Gastroesophageal sphincter (tissue), 4 donors: ENCODE results near the gene SLC46A1. TPM values are rescaled to one million over a fixed set of nuclear protein-coding genes. Genes with fewer than 3 reads are reported as not detected.

Experiments used
- ATAC-seq: fragments of 150-250 bp; one replicate; pipeline ENCODE4 v1.9.1; 2016; ENCODE audit warnings: mild to moderate bottlenecking, moderate library complexity
- H3K27ac ChIP-seq, 4 donors: fragments of 200-600 bp; sonication (generic) in 3 of 4; 1 replicate in 3 of 4; 2 replicates in 1 of 4; pipeline ENCODE4 v1.5.1; 2016 to 2019
- H3K27me3 ChIP-seq: fragments of 200-600 bp; sonication (generic); one replicate; pipeline ENCODE4 v1.5.1; 2019
- H3K36me3 ChIP-seq, 2 donors: fragments of 200-600 bp; sonication (generic); one replicate each; pipeline ENCODE4 v1.5.1; 2019; ENCODE audit warnings: control low read depth in 1 of 2
- H3K4me1 ChIP-seq, 3 donors: fragments of 200-600 bp; sonication (generic); 1 replicate in 2 of 3; 2 replicates in 1 of 3; pipeline ENCODE4 v1.5.1; 2016 to 2019; ENCODE audit warnings: control low read depth in 2 of 3
- H3K4me3 ChIP-seq, 2 donors: fragments of 200-600 bp; sonication (generic); one replicate each; pipeline ENCODE4 v1.5.1; 2019; ENCODE audit warnings: mild to moderate bottlenecking in 1 of 2, moderate library complexity in 1 of 2
- H3K9me3 ChIP-seq, 3 donors: fragments of 200-600 bp; sonication (generic); one replicate each; pipeline ENCODE4 v1.5.1; 2017 to 2019; ENCODE audit warnings: control low read depth in 2 of 3
- EP300 ChIP-seq: sonication (generic); formaldehyde crosslinking; IDR thresholded peaks from one replicate; pipeline ENCODE4 v1.6.1; 2017; ENCODE audit warnings: antibody characterized with exemption, mild to moderate bottlenecking
- POLR2A ChIP-seq, 2 donors: fragments of 450-650 bp; IDR thresholded peaks; one replicate each; pipeline ENCODE4 v1.6.1; 2017; ENCODE audit warnings: antibody characterized with exemption in 2 of 2, mild to moderate bottlenecking in 2 of 2, moderate library complexity in 1 of 2
- POLR2AphosphoS5 ChIP-seq: sonication (generic); formaldehyde crosslinking; IDR thresholded peaks from one replicate; pipeline ENCODE4 v1.6.1; 2017; ENCODE audit warnings: antibody characterized with exemption
- WGBS, 2 donors: methylation state at CpG; one replicate each; pipeline ENCODE4 v1.1.5; 2018; ENCODE audit warnings: low coverage in 1 of 2; 5-methylcytosine and 5-hydroxymethylcytosine counted together
- total RNA-seq, 4 donors: library from RNA; depleted of rRNA; stranded (reverse); fragments of >200 nt; gene quantifications; one replicate each; pipeline ENCODE4 v1.1.0, GENCODE V29; 2016
- TF ChIP-seq, protein P1 (sequence below), 4 experiments: fragments of 200-600 bp in 2 of 4; fragments of 450-650 bp in 2 of 4; sonication (generic) in 1 of 4; IDR thresholded peaks; one replicate each; pipeline ENCODE4 v1.5.1; 2017 to 2019; ENCODE audit warnings: antibody characterized with exemption in 4 of 4, mild to moderate bottlenecking in 2 of 4, moderate library complexity in 2 of 4

SLC46A1 gene
- total RNA-seq, 4 donors from 2014 or later: 7.9 to 9.7 (median 8.4) TPM

DNA sequence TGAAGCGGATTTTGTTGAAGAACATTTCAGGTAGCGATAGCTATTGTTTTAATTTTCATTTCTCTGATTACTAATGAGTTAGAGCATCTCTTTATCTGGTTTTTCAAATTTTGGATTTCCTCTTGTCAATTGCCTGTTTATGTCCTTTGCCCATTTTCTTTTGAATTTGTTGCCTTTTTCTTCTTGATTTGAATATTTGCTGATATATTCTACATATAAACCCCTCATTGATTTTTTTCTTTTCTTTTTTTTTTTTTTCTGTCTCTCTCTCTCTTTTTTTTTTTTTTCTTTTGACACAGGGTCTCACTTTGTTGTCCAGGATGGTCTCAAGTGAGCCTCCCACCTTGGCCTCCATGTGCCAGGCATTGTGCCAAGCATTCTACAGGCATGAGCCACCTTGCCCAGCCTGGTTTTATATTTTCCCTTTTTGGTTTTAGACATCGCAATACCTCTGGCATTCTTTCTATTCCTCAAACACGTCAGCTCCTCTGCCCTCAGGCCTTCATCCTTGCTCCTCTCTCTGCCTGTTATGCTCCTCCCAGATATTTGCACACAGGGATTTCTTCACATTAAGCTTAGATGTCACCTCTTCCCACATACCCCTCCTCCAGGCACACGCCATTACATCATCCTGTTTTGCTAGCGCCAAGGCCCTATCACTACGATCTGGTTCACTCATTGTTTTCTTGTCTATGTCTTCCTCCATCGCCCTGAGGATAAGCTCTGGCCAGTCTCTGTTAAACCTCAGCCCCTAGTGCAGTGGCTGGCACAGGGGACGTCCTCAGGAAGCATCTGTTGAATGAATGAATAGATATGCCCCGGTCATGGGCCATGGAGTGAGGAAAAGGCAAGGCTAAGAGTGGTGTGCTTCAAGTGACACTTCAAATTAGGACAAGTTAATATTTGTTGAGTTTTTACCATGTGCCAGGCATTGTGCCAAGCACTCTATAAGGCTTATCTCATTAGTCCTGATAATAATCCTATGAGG, 25.9 kb downstream of the SLC46A1 start:
- H3K4me3 ChIP-seq: no peak overlapping the region
- H3K27me3 ChIP-seq: no peaks in the 10 kb centered on the region
- H3K36me3 ChIP-seq: peaks cover 0 to 53% of the 10 kb centered on the region in 2 donors
- no peak for TF ChIP-seq POLR2AphosphoS5
- TF ChIP-seq EP300: no peak
- TF ChIP-seq, protein P1, sequence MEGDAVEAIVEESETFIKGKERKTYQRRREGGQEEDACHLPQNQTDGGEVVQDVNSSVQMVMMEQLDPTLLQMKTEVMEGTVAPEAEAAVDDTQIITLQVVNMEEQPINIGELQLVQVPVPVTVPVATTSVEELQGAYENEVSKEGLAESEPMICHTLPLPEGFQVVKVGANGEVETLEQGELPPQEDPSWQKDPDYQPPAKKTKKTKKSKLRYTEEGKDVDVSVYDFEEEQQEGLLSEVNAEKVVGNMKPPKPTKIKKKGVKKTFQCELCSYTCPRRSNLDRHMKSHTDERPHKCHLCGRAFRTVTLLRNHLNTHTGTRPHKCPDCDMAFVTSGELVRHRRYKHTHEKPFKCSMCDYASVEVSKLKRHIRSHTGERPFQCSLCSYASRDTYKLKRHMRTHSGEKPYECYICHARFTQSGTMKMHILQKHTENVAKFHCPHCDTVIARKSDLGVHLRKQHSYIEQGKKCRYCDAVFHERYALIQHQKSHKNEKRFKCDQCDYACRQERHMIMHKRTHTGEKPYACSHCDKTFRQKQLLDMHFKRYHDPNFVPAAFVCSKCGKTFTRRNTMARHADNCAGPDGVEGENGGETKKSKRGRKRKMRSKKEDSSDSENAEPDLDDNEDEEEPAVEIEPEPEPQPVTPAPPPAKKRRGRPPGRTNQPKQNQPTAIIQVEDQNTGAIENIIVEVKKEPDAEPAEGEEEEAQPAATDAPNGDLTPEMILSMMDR (IDR thresholded peaks at IDR 0.05): no peak
- no peak for TF ChIP-seq POLR2A (IDR thresholded peaks at IDR 0.05)
- no peaks in the 10 kb centered on the region for H3K9me3 ChIP-seq
- ATAC-seq: no peak
- no peak overlapping the region for H3K27ac ChIP-seq
- no peaks in the 10 kb centered on the region for H3K4me1 ChIP-seq
- 80 to 82% methylated on average over 9 to 10 of the region's 10 CpGs for WGBS, 2 donors

DNA sequence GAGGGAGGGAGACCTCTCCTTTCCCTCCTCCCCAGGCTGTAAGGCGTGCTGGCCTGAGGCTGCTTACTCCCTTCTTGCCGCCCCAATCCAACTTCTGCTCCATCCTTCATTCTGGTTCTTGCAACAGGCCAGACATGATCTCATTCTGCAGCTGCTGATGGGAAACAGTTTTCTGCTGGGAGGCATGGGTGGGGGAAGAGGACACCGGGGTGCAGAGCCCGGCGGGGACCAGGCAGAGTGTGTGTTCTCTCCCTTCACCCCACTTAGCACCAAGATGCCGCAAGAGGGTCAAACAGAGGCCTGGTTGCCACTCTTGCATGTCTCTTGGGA, 33.1 kb downstream of the SLC46A1 start:
- peak overlapping the region in 1 of 2 donors; percentile 72 for H3K4me3 ChIP-seq
- H3K4me1 ChIP-seq: peaks cover 0 to 36% (median 13%) of the 10 kb centered on the region in 3 donors
- TF ChIP-seq EP300: no peak
- TF ChIP-seq POLR2AphosphoS5: no peak
- TF ChIP-seq, protein P1 (IDR thresholded peaks at IDR 0.05): no peak
- TF ChIP-seq POLR2A (IDR thresholded peaks at IDR 0.05): no peak
- peaks cover 0 to 9% of the 10 kb centered on the region in 2 donors for H3K36me3 ChIP-seq
- peak overlapping the region in 2 of 4 donors; percentile 83 to 84 for H3K27ac ChIP-seq
- no peak for ATAC-seq
- no peaks in the 10 kb centered on the region for H3K9me3 ChIP-seq
- no peaks in the 10 kb centered on the region for H3K27me3 ChIP-seq
- 56 to 67% methylated on average over 1 to 3 of the region's 6 CpGs for whole genome bisulfite sequencing, 2 donors

DNA sequence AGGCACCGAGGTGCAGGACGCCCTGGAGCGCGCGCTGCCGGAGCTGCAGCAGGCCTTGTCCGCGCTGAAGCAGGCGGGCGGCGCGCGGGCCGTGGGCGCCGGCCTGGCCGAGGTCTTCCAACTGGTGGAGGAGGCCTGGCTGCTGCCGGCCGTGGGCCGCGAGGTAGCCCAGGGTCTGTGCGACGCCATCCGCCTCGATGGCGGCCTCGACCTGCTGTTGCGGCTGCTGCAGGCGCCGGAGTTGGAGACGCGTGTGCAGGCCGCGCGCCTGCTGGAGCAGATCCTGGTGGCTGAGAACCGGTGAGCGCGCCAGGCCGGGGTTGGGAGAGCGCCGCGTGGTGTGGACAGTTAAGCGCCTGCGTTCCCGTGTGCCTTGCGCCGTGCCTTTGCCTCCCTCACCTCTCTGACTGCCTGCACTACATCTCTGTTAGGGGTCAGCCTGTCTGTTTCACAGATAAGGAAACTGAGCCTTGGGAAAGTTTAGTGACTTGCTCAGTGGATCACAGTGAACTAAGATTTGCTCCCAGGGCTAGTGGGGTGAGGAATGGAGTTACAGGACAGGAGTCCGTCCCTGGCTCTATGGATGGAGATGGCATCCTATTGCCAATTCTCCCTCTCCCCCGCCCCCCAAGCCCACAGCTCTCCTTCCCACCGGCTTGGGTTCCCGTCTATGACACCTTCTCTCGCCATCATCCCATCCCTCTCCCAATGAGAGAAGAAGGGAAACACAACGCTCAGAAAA, 33.6 kb downstream of the SLC46A1 start:
- peak; percentile 10 for ATAC-seq
- Histone ChIP-seq H3K9me3 (no peaks in the 10 kb centered on the region), H3K27me3 (no peaks in the 10 kb centered on the region), H3K4me1 (peaks cover 0 to 36% (median 13%) of the 10 kb centered on the region in 3 donors), H3K36me3 (peaks cover 0 to 9% of the 10 kb centered on the region in 2 donors), H3K4me3 (peak overlapping the region; percentile 41 to 72), H3K27ac (peak overlapping the region in 3 of 4 donors; percentile 83 to 85 (median 84))
- TF ChIP-seq EP300 (no peak), POLR2A (IDR thresholded peaks at IDR 0.05) (no peak)
- TF ChIP-seq, protein P1 (IDR thresholded peaks at IDR 0.05): peak in 1 of 4 experiments; percentile 8
- 22 to 38% methylated on average over 1 to 12 of the region's 53 CpGs for WGBS, 2 donors

DNA sequence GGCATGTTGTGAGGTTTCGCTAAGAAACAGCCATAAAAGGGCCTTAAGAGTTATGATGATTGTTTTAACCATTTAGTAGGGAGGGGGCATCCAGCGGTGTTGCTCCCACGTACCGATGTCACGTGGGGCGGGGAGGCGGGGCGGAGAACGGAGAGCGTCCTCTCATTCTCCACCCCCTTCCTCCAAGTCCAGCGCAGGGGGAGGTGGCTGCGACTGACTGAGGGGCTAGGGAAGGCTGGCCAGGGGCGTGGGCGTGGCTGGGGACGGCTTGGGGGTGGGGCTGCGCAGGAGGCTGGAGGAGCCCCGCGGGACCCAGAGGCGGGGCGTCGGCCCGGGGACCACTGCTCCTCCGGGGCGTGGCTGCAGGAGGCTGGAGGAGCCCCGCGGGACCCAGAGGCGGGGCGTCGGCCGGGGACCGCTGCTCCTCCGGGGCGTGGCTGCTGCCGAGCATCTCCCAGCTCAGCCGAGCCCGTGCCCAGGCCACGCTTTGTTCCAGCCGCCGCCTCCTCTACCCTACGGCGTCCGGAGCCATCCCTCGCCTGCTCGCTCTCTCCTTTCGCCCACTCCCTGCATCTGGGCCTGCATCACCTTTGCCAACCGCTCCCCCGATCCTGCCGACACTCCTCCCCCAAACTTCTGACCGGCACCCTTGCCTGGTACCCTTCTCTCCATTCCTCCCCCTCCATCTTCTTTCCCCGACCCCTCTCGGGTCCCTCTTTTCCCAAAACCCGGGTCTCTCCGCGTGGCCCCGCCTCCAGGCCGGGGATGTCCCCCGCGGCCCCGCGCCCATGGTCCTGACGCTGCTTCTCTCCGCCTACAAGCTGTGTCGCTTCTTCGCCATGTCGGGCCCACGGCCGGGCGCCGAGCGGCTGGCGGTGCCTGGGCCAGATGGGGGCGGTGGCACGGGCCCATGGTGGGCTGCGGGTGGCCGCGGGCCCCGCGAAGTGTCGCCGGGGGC, 34.5 kb downstream of the SLC46A1 start, which contains the start of gene SARM1:
Gene SARM1 (plus strand): TSS at position 450 of the 958 bp plus-strand sequence. CDS start 339 bp downstream, at position 789.
- Histone ChIP-seq H3K9me3 (no peaks in the 10 kb centered on the region), H3K36me3 (peaks cover 0 to 11% of the 10 kb centered on the region in 2 donors), H3K4me3 (peak within 1 kb of the TSS; percentile 41 to 72), H3K27me3 (no peaks in the 10 kb centered on the region), H3K4me1 (peaks cover 0 to 36% (median 13%) of the 10 kb centered on the region in 3 donors), H3K27ac (peak within 1 kb of the TSS; percentile 29 to 85 (median 84))
- 1% methylated on average over 22 to 24 of the region's 80 CpGs for WGBS, 2 donors
- peak; percentile 90 for ATAC-seq
- TF ChIP-seq POLR2AphosphoS5 (peak; percentile 14), EP300 (no peak)
